Stimulated activated CD8-positive, alpha-beta memory T cell treated with anti-CD3 and anti-CD28 coated beads, Interleukin-7, amount 100 ng/mL, for 4 hours (primary cell): ENCODE measurements around the gene SEPTIN10.

Experiments
- DNase-seq, 2 donors: peaks; one replicate each; pipeline ENCODE4 v3.0.0-alpha.2; 2020; ENCODE audit warnings: low read depth in 2 of 2

The SEPTIN10 gene

GRCh38 chr2:109497911-109498870 lies 115.6 kb downstream of the SEPTIN10 start:
- DNase-seq = no peak

- no peak for DNase-seq
Measured at GRCh38 chr2:109497463-109497862, 116.3 kb downstream of the SEPTIN10 start.

- no peak for DNase-seq
Measured at GRCh38 chr2:109494351-109494750, 119.4 kb downstream of the SEPTIN10 start.

GRCh38 chr2:109493176-109493935 lies 120.4 kb downstream of the SEPTIN10 start:
- DNase-seq = no peak
